IPS-18a (cell line): ENCODE results near the gene SLC9A9.

Experiments used
- H3K27ac ChIP-seq: one replicate; pipeline ENCODE4 v1.5.1; 2013; ENCODE audit warnings: low read length
- H3K27me3 ChIP-seq: one replicate; pipeline ENCODE4 v1.6.1; 2013; ENCODE audit warnings: mild to moderate bottlenecking, low read length; ENCODE audit not compliant: control insufficient read depth, insufficient read depth
- H3K36me3 ChIP-seq: one replicate; pipeline ENCODE4 v1.6.1; 2013; ENCODE audit warnings: low read depth, low read length; ENCODE audit not compliant: control insufficient read depth
- H3K4me1 ChIP-seq: one replicate; pipeline ENCODE4 v1.6.1; 2013; ENCODE audit warnings: low read depth, low read length; ENCODE audit not compliant: control insufficient read depth
- H3K4me3 ChIP-seq: one replicate; pipeline ENCODE4 v1.5.1; 2013; ENCODE audit warnings: low read length
- H3K9ac ChIP-seq: one replicate; pipeline ENCODE4 v1.6.1; 2013; ENCODE audit warnings: mild to moderate bottlenecking, low read length, moderate library complexity
- H3K9me3 ChIP-seq: one replicate; pipeline ENCODE4 v1.6.1; 2013; ENCODE audit warnings: low read depth, low read length; ENCODE audit not compliant: control insufficient read depth

Gene SLC9A9

GRCh38 chr3:143334231-143334630, 514.0 kb downstream of the SLC9A9 start:
- no peak overlapping the region for H3K9ac ChIP-seq
- H3K27ac ChIP-seq = no peak overlapping the region
- H3K9me3 ChIP-seq = no peaks in the 10 kb centered on the region
- H3K4me3 ChIP-seq = no peak overlapping the region
- peaks cover 4% of the 10 kb centered on the region for H3K4me1 ChIP-seq
- no peaks in the 10 kb centered on the region for H3K36me3 ChIP-seq
- H3K27me3 ChIP-seq = no peaks in the 10 kb centered on the region

- Histone ChIP-seq H3K9ac (no peak overlapping the region), H3K27ac (no peak overlapping the region), H3K27me3 (no peaks in the 10 kb centered on the region), H3K4me1 (peaks cover 4% of the 10 kb centered on the region), H3K4me3 (no peak overlapping the region), H3K36me3 (no peaks in the 10 kb centered on the region), H3K9me3 (no peaks in the 10 kb centered on the region)
Measured at GRCh38 chr3:143333367-143333766, 514.9 kb downstream of the SLC9A9 start.

GRCh38 chr3:143332026-143332425, 516.2 kb downstream of the SLC9A9 start:
- Histone ChIP-seq H3K4me1 (peaks cover 4% of the 10 kb centered on the region), H3K36me3 (no peaks in the 10 kb centered on the region), H3K9me3 (no peaks in the 10 kb centered on the region), H3K27ac (no peak overlapping the region), H3K9ac (no peak overlapping the region), H3K4me3 (no peak overlapping the region), H3K27me3 (no peaks in the 10 kb centered on the region)

DNA sequence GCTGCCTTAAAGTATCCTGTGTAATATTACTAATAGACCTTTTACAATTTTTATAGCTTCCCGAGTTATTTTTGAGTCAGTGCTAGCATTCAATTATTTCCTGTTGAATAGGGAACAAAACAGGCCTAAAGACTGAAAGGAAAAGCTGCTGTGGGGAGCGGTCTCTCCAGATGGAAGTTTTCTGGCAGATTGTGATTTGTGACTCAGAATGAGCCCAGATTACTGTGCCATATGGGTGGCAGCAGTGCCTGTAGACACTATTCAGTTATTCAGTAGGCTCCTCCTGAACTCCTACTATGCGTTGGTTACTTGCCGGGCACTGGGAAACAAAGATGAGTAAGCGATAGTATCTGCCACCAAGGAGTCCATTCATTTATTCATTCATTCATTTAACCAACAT, 516.9 kb downstream of the SLC9A9 start:
- no peaks in the 10 kb centered on the region for H3K27me3 ChIP-seq
- H3K4me1 ChIP-seq = peaks cover 4% of the 10 kb centered on the region
- H3K36me3 ChIP-seq = no peaks in the 10 kb centered on the region
- no peaks in the 10 kb centered on the region for H3K9me3 ChIP-seq
- H3K4me3 ChIP-seq = no peak overlapping the region
- H3K27ac ChIP-seq = no peak overlapping the region
- no peak overlapping the region for H3K9ac ChIP-seq

- no peak overlapping the region for H3K4me3 ChIP-seq
- H3K9me3 ChIP-seq = no peaks in the 10 kb centered on the region
- no peaks in the 10 kb centered on the region for H3K36me3 ChIP-seq
- H3K4me1 ChIP-seq = peaks cover 4% of the 10 kb centered on the region
- H3K27ac ChIP-seq = no peak overlapping the region
- H3K9ac ChIP-seq = no peak overlapping the region
- no peaks in the 10 kb centered on the region for H3K27me3 ChIP-seq
Measured at GRCh38 chr3:143330296-143330868, 517.9 kb downstream of the SLC9A9 start.

DNA sequence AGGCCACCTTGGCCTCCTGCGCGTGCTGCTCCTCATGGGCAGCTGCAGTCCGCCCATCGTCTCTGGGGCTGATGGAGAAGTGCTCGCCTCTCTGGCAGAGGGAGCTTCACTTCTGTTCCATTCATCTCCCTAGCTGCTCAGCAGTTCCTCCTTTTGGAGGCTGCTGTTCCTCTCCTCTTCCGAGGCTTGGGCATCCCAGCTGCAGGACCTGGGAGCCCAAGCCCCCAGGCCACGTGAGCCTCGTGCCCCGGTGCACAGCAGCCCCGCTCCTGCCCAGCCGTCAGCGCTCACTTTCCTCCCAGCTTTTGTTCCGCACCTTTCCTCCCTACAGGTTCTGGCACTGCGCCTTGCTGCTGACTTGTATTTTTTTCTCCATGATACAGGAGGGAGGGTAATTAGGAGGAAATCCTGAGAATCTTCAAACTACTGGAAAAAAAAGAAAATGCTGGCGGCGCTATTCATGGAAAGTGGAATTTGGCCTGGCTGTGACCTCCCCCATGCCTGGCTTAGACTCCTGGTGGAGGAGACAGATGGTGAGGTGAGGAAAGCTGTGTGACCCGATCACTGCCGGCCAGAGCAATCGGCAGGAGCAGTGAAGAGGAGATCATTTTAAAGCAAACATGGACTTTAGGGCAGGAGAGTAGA, 518.6 kb downstream of the SLC9A9 start:
- H3K27ac ChIP-seq = no peak overlapping the region
- H3K9ac ChIP-seq = no peak overlapping the region
- H3K4me3 ChIP-seq = no peak overlapping the region

DNA sequence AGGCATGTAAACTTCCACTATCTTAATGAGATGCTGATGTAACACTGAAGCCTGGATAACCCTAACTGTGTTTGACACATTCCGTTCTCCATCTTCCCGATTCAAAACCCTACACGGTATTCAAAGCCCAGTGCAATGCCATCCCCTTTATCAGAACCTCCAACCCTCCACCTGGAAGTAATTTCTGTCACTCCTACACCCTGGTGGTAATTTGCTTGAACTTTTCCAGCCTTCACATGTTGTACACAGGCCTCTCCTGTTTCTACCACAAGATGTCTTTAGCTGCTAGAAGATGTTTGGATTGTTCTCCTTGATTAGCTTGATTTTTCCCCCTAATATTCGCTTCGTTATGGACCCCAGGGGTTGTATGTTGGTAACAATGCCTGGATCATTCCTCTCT, 519.8 kb downstream of the SLC9A9 start:
- no peaks in the 10 kb centered on the region for H3K9me3 ChIP-seq
- no peak overlapping the region for H3K4me3 ChIP-seq
- H3K27ac ChIP-seq = no peak overlapping the region
- H3K9ac ChIP-seq = no peak overlapping the region
- no peaks in the 10 kb centered on the region for H3K36me3 ChIP-seq
- peaks cover 4% of the 10 kb centered on the region for H3K4me1 ChIP-seq
- no peaks in the 10 kb centered on the region for H3K27me3 ChIP-seq

More for the DNA sequence above, 518.6 kb downstream of the SLC9A9 start:
- Histone ChIP-seq H3K9me3 (no peaks in the 10 kb centered on the region), H3K27me3 (no peaks in the 10 kb centered on the region), H3K36me3 (no peaks in the 10 kb centered on the region), H3K4me1 (peaks cover 4% of the 10 kb centered on the region)

- Histone ChIP-seq H3K9ac (no peak overlapping the region), H3K9me3 (no peaks in the 10 kb centered on the region), H3K27ac (no peak overlapping the region), H3K4me3 (no peak overlapping the region), H3K36me3 (no peaks in the 10 kb centered on the region), H3K4me1 (peaks cover 4% of the 10 kb centered on the region), H3K27me3 (no peaks in the 10 kb centered on the region)
Measured at GRCh38 chr3:143326983-143327778, 521.1 kb downstream of the SLC9A9 start.

DNA sequence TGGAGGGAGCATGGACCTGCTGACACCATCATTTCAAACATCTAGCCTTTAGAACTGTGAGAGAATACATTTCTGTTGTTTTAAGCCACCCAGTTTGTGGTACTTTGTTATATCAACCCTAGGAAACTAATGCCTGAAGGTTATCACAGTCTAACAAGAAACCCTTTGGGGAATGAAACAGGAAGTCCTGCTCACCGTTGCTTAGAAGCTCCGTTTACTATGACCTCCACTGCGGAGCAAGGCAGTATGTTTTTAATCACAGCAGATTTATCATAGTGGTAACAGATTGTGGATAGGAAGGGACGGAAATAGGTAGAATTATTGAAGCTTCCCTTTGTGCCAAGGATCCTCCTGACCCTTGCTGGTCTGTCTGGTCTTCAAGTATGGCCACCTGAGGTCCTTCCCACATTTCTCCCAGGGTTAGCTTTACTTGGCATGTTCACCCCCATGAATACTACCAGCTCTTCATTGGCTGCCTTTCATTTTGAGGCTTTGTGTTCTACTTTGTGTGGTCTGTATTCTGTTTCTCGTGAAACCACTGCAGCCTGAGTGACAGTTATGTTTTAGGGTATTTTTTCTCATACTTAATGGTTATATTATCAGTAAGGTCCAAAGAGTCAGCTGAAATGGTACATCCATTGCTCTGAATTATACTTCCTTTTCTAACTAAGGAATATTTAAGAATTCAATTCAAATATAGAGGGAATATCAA, 527.1 kb downstream of the SLC9A9 start:
- no peaks in the 10 kb centered on the region for H3K9me3 ChIP-seq
- H3K27ac ChIP-seq = no peak overlapping the region
- H3K4me1 ChIP-seq = no peaks in the 10 kb centered on the region
- H3K4me3 ChIP-seq = no peak overlapping the region
- H3K9ac ChIP-seq = no peak overlapping the region
- H3K27me3 ChIP-seq = no peaks in the 10 kb centered on the region
- H3K36me3 ChIP-seq = no peaks in the 10 kb centered on the region

- H3K27me3 ChIP-seq = no peaks in the 10 kb centered on the region
- H3K36me3 ChIP-seq = no peaks in the 10 kb centered on the region
- no peak overlapping the region for H3K27ac ChIP-seq
- H3K9ac ChIP-seq = no peak overlapping the region
- no peaks in the 10 kb centered on the region for H3K9me3 ChIP-seq
- H3K4me3 ChIP-seq = no peak overlapping the region
- H3K4me1 ChIP-seq = no peaks in the 10 kb centered on the region
Measured at GRCh38 chr3:143315766-143316165, 532.5 kb downstream of the SLC9A9 start.

DNA sequence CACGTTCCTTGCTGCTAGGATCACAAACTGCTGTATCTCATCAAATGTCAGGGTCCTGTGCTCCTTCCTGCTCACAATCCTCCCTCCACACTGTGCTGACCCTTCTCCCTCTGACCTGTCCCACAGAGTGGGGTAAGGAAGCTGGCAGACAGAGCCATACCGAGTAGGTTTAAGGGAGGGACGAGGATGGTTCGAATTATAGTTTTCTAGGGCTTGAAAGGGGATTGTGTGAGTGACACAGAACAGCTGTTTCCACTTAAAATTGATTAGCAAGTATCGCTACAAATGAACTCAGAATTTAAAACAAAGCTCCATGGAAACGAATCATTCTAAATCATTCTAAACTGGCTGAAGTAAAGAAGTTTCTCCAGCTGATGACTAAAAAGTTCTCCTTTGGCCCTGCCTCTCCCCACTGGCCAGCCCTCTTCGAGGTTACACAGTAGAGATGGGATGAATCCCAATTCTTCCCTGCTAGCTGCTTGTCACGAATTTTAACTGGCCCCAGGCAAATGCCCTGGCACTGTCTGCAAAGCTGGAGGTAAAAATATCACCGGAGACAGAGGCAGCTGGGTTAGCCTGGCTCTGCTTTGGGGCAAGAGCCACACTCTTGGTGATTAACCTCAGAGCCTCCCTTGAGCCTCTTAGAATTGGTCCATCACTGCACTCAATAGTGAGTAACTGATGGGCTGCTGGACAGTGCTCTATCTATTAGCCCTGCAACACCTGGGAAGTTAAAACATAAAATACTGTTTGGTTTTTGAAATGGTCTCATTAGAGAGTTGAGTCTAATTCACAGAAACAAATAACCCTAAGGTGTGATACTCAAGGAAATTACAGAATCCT, 533.8 kb downstream of the SLC9A9 start:
- Histone ChIP-seq H3K4me3 (no peak overlapping the region), H3K9ac (no peak overlapping the region), H3K27ac (no peak overlapping the region), H3K9me3 (no peaks in the 10 kb centered on the region), H3K4me1 (no peaks in the 10 kb centered on the region), H3K36me3 (no peaks in the 10 kb centered on the region), H3K27me3 (no peaks in the 10 kb centered on the region)
